GM19328 (cell line): Measurements from ENCODE around the gene FBXW4.

Experiments
- ATAC-seq: cut with Tn5 transposase; IDR thresholded peaks from one replicate; pipeline ENCODE4 v1.9.1; 2021; ENCODE audit warnings: mild to moderate bottlenecking, moderate library complexity; ENCODE audit not compliant: unreplicated experiment

The FBXW4 gene

DNA sequence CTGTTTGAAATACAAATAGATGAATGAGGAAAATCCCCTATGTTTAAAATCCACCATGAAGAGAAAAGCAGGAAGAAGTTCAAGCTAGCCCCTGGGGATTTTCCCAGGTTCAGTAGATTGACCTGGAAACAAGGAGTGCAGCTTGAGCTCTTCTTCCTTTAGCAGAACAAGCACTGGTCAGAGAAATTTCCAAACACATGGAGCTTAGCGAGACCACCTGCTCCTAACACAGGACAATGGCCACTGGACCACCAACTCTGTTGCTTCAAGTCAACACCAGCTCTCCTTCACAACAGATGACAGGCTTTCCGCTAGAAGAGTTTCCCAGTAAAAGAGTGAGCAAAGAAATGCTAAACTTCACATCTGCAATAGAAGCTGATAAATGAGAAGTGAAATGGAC lies 9.4 kb upstream of the FBXW4 start:
- no peak for ATAC-seq

GRCh38 chr10:101696632-101697031 lies 1.7 kb upstream of the FBXW4 start:
- ATAC-seq = no peak

GRCh38 chr10:101695404-101695890 lies 477 bp upstream of the FBXW4 start:
- no peak for ATAC-seq

DNA sequence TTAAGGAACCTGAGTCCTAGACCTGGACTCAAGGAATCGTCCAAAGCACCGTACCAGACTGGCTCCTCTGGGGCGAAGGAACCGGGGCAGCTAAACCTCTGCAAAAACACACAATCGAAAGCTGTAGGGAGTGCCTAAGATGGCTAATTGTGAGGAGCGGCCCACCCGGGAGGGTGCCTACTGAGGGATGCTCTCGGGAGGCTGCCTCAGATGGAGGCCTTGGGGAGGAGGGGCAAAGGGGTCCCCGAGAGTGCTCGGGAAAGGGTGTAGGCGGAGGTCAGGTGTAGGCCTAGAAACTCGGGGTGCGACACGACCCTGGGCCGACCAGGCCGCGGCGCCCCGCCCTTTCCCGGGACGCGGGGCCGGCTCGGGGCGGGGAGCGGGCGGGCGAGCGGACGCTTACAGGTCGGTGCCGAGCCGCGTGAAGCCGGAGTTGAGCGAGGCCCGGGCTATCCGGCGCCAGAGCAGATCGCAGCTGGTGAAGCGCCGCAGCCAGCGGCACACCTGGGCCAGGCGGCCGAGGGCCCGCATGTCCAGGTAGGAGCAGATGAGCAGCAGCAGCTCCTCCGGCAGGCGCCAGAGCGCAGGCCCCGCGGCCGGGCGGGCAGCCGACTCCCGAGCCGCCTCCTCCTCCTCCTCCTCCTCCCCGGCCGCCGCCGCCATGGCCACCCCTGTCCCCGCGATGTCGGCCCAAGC lies 844 bp downstream of the FBXW4 start:
- peak; percentile 54 for ATAC-seq

DNA sequence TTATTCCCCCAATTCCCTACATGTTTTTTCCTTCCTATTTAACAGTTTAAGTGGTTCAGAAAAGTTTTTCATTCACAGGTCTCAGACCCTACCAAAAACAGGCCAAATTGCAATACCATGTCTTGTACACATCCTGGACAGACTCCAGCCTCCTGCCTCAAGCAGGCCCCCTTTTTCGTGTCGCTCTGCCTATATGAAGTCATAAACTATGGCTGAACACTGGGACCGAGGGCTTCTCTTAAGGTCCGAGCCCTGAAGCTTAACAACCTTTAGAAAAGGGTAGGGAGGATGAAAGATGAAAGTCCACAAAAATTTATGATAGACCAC lies 1.4 kb downstream of the FBXW4 start:
- ATAC-seq = no peak

DNA sequence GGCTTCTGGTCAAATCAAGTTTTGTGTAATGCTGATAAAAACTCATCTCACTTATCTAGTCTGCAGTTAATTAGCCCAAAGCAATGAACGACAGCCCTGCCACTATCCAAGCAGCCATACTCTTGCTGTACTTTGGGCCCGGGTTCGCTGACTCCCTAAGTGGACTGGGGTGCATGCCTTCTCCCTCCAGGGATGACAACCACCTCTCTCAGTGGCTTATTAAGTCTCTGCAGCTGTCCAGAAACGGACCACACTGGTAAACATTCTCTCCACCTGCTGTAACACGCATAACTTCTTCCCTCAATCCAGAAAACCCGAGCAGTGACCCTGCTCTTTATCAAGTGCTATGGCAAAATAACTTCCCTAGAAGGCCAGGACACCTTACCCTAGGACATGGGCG lies 3.9 kb downstream of the FBXW4 start:
- no peak for ATAC-seq

GRCh38 chr10:101690461-101690860 lies 4.5 kb downstream of the FBXW4 start:
- ATAC-seq = no peak

DNA sequence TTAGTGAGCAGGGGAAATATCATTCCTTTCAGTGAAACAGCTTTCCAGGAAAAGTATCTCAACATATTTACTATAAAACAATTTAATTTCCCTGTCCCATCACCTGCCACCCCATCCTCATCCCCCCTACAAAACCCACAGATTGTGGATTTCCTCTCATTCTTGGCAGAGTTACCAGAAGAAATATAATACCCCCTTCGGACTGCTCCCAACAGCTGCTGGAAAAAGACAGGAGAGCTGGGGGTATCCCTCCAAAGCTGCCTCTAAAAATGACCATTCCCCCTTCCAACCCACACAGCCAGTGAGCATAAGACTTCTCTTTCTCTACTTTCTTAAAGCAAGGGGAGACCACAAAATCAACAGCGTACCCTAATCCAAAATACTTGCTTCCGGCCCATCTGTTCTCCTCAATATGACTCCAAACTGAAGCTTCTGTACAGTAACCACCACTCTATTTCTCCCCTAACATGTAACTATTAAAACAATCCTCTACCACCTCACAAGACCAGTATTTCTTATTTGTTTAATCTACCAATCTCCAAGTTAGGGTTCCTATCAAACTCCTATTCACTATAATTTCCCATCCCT lies 7.8 kb downstream of the FBXW4 start:
- ATAC-seq = no peak

GRCh38 chr10:101686133-101686925 lies 8.6 kb downstream of the FBXW4 start:
- ATAC-seq = no peak

DNA sequence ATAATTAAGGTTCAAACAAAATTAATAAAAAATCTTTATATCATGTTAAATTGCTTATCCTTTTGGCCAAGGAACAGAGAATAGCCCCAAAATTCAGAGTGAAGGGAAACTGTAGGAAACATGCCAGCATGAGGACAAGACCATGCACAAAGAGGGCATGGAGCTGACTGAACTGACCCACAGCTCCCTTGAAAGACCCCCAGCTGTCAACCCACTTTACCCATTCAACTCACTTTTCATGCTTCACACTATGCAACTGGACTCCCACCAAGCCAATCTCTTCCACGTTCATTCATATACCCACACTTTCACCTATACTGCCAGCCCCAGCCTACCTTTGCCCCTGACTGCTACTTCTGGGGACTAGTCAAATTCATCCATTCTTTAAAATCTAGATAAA lies 10.2 kb downstream of the FBXW4 start:
- no peak for ATAC-seq

DNA sequence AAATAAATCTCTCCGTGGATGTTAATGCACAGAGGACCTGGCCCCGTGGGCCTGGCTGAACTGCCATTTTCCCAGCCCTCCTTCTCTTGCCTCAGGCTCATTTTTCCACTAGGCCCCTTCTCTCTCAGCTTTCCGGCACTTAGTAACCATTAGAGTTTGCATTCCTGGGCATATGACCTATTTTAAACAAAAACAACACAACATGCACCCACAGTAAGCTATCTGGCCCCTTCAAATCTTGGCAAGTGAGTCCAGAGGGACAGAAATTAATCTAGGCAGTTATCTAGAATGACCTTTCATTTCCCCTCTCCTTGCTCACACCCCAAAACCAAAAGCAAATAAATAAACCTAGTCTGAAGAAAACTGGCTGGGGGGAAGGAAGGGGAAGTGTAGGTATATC lies 11.7 kb downstream of the FBXW4 start:
- ATAC-seq = no peak

GRCh38 chr10:101682172-101682825 lies 12.7 kb downstream of the FBXW4 start:
- ATAC-seq = no peak

DNA sequence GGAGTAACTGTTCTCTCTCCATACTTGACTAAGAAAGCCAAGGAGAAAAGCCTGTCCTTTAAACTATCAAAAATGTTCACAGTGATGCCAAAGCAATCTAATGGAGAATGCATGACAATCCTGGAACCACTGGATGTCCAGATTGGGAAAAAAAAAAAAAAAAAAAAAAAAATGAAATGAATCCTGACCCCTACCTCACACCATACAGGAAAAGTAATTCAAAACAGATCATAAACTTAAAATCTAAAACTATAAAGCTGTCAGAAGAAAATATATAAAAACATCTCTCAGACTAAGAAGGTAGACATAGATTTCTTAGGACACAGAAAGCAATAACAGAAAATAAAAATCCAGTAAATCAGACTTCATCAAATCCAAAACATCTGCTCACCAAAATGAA lies 18.4 kb downstream of the FBXW4 start:
- no peak for ATAC-seq

DNA sequence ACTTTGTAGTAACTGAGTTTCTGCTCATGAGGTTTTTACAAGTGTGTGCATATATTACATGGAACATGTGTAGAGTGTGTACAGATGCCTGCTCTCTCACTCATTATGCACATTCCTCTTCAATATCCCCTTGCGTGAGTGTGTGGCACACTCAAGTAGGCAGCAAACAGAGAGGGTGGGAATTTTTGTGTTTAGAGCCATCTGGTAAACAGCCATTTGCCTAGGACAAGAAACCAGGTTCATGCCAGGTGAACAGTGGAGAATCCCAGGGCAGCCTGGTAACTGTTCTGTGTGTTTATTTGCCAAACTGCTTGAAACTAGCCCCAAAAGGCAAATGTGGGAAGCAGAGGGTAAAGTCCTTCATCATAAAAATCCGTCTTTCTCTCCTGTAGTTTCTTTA lies 19.9 kb downstream of the FBXW4 start:
- ATAC-seq = no peak

DNA sequence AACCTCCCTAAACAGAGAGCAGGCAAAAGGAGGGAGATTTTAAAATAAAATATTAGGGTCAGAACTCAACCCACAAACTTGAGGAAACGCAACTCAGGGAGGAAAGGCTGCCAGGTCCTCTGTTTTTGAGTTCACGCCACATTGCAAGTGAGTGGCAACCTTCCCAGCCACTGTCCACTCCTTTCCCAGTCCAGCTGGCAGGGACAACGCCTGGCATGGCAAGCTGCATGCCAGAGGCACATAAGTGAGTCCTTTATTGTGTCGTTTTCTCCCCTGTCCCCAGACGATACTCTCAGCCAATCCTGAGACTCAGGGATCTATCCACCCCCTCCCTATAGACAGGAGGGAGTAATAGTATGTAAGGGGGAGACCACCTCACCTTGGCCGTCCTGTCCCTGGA lies 22.4 kb downstream of the FBXW4 start:
- ATAC-seq = no peak

GRCh38 chr10:101671453-101671852 lies 23.5 kb downstream of the FBXW4 start:
- peak; percentile 71 for ATAC-seq

GRCh38 chr10:101670635-101671034 lies 24.3 kb downstream of the FBXW4 start:
- ATAC-seq = no peak

DNA sequence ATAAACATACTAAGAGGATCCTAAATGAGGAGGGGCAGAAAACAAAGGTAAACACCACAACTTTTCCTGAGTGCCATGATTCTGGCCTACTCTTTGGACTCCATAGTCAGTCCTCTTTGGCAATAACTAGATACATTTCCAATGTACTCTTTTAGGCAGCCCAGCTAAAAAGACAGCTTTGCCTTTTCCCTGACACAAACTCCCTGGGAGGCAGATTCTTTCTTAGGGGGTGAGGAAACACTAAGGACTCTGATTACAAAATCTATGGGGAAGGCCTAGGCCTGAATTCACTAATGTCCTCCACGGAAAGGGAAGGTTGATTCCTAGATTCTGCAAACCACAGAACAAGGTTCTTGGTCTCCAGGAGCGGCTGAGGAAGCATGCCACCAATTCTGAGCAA lies 25.8 kb downstream of the FBXW4 start:
- no peak for ATAC-seq

DNA sequence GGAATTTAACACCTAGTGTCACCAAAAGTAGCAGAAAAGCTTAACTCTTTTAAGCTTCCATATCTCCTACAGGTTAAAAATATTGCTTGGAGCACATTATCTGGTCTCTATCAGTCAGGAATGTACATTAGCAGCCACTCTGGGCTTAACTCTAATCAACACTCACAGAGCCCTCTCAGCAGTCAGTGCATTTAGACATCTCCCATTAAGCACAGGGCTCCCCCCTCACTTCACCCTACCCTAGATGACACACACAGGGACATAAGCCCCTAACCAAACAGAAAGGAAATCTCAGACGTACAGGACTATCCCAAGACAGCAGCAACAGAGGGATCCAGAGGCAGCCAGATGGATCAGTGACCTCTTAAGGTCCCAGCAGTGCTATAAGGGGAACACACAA lies 26.4 kb downstream of the FBXW4 start:
- no peak for ATAC-seq

GRCh38 chr10:101666083-101666482 lies 28.9 kb downstream of the FBXW4 start:
- ATAC-seq = no peak

- ATAC-seq = no peak
Measured at GRCh38 chr10:101663097-101663496, 31.9 kb downstream of the FBXW4 start.

GRCh38 chr10:101660256-101660655 lies 34.7 kb downstream of the FBXW4 start:
- ATAC-seq = no peak
